ENCODE results near the gene RBX1.
"Not testable (repeated sequence)": the region's sequence is repeated elsewhere in the genome, so short reads cannot be mapped to it uniquely, and the experiment has no call there.

The RBX1 gene

DNA sequence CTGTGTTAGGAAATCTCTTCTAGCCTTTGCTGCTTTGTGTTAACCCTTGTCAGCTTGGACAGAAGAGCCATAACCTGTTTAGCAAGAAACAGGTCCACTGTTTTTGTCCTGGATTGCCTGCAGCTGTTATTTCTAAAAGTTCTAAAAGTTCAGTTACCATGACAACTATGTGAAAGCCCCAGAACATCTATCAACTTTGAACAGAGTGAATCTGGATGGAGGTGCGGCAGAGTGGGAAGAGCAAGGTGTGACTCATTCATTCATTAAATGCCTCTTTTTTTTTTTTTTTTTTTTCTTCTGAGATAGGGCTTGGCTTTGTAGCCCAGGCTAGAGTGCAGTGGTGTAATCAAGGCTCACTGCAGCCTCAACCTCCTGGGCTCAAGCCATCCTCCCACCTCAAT is 50.5 kb downstream of the RBX1 start:
- DNase-seq (ENCODE audit: insufficient read length, low spot score): no peak
- TF ChIP-seq, protein P1, sequence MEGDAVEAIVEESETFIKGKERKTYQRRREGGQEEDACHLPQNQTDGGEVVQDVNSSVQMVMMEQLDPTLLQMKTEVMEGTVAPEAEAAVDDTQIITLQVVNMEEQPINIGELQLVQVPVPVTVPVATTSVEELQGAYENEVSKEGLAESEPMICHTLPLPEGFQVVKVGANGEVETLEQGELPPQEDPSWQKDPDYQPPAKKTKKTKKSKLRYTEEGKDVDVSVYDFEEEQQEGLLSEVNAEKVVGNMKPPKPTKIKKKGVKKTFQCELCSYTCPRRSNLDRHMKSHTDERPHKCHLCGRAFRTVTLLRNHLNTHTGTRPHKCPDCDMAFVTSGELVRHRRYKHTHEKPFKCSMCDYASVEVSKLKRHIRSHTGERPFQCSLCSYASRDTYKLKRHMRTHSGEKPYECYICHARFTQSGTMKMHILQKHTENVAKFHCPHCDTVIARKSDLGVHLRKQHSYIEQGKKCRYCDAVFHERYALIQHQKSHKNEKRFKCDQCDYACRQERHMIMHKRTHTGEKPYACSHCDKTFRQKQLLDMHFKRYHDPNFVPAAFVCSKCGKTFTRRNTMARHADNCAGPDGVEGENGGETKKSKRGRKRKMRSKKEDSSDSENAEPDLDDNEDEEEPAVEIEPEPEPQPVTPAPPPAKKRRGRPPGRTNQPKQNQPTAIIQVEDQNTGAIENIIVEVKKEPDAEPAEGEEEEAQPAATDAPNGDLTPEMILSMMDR (IDR thresholded peaks at IDR 0.05; ENCODE audit: insufficient read depth, missing control alignments): no peak
- no peak for FAIRE-seq

DNA sequence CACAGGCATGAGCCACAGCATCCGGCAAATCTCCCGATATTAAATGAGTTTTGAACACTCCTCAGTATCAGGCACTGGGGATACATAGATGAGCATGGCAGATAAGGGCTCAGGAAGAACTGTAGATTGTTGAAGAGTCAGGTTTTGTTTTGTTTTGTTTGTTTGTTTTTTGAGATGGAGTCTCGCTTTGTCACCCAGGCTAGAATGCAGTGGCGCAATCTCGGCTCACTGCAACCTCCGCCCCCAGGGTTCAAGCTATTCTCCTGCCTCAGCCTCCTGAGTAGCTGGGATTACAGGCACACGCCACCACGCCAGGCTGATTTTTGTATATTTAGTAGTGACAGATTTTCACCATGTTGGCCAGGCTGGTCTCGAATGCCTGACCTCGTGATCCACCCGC is 51.2 kb downstream of the RBX1 start:
- not testable (repeated sequence) for DNase-seq (ENCODE audit: insufficient read length, low spot score)

DNA sequence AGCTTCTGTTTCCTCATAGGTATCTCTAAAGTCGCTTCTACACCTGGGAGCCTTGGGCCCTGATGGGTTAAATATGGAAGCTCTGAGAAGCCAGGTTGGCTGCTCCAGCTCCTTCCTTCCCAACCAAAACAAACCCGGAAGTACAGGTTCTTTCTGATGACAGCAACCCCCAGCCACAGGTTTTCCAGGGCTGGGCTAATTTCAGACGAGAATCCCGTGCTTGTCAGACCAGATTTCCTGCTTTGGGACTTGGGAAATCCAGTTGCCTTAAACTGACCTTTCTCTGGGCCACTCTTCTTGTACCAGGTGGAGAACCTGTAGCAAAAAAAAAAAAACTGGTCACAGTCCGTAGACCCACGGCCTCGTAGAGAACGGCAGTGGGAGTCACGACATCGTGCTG is 51.9 kb downstream of the RBX1 start:
- DNase-seq (ENCODE audit: insufficient read length, low spot score): no peak
- no peak for FAIRE-seq
- TF ChIP-seq, protein P1 (IDR thresholded peaks at IDR 0.05; ENCODE audit: insufficient read depth, missing control alignments): no peak

More for the DNA sequence above, 51.2 kb downstream of the RBX1 start:
- FAIRE-seq: not testable (repeated sequence)

DNA sequence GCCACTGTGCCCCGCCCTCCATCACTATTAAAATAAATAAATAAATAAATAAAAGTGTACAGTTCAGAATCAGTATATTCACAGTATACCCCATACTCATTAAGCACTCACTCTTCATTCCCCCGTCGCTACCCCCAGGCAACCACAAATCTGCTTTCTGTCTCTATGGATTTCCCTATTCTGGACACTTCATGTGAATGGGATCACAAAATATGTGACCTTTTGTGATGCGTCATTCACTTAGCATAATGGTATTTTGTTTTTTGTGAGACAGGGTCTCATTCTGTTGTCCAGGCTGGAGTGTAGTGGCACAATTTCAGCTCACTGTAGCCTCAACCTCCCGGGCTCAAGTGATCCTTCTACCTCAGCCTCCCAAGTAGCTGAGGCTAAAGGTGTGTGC is 52.8 kb downstream of the RBX1 start:
- FAIRE-seq: no peak
- DNase-seq (ENCODE audit: insufficient read length, low spot score): no peak
- TF ChIP-seq, protein P1 (IDR thresholded peaks at IDR 0.05; ENCODE audit: insufficient read depth, missing control alignments): no peak

DNA sequence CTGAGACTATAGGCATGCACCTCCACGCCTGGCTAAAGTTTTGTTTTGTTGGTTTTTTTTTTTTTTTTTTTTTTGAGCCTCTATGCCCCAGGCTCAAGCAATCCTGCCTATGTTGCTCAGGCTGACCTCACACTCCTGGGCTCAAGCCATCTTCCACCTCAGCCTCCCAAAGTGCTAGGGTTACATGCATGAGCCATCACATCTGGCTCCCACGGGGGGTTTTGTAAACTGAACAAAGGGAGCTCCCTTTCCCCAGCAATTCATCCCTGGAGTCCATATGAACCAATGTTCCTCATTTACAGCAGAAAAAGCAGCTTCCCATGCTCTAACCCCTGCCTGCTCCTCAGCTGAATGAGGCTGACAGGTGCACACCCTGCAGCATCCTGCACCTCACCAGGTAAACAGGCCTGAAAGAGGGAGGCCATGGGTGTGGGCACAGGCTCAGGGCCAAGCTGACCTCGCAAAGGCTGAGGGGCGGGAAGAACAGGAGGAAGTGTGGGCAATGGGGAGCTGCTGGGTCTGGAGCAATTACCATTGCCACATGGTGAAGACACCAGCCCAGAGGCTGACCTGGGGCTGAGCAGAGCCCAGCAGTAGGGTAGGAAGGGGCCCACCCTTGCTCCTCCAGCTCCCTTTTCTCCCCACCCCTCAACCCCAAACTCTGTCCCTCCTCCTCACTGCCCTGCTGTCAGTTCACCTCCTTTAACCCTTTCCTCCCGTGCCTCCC is 58.2 kb downstream of the RBX1 start:
- TF ChIP-seq, protein P1 (IDR thresholded peaks at IDR 0.05; ENCODE audit: insufficient read depth, missing control alignments): no peak
- DNase-seq (ENCODE audit: insufficient read length, low spot score) (no peak), FAIRE-seq (no peak)

DNA sequence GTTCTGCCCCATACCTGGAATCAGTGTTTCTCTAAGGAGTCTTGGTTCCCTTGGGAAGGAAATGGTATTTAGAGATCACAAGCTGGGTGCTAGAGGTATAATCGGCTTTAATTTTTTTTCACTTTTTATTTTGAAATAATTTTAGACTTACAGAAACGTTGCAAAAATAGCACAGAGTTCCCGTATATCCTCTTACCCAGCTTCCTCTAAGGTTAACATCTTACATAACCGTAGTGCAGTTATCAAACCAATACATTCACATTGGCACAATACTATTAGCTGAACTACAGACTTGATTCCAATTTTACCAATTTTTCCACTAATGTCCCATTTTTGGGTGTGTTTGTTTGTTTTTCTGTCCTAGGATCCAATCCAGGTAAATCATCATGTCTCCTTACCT is 63.8 kb downstream of the RBX1 start:
- no peak for DNase-seq (ENCODE audit: insufficient read length, low spot score)
- no peak for FAIRE-seq
- TF ChIP-seq, protein P1 (IDR thresholded peaks at IDR 0.05; ENCODE audit: insufficient read depth, missing control alignments): no peak

DNA sequence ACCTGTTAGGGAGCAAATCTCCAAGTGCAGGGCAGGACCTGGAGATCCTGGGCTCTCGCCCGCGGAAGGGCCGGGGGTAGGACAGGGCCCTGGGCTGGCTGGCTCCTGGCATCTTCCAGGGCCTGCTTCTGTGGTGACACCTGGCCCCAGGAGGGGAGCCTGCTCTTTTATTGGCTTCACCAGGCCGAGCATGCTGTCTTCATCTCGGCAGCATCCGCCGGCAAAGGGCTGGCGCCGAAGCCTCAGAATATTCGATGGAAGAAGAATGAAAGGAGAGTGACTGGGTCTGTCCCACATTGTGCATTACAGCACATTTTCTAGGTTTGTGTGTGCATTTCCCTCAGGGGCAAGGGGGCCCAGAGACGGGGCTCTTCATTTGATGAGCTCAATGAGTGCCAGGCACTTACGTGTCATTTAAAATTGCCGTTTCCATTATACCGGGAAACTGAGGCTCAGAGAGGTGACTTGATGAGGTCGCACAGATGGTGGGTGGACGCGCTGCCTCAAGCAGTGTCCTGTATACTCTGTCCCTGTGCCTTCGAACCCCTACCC is 70.0 kb downstream of the RBX1 start:
- TF ChIP-seq, protein P1 (IDR thresholded peaks at IDR 0.05; ENCODE audit: insufficient read depth, missing control alignments): no peak
- DNase-seq (ENCODE audit: insufficient read length, low spot score) (no peak), FAIRE-seq (no peak)

Measured in D721Med (cell line).